ENCODE results near the gene BANP.

DNA sequence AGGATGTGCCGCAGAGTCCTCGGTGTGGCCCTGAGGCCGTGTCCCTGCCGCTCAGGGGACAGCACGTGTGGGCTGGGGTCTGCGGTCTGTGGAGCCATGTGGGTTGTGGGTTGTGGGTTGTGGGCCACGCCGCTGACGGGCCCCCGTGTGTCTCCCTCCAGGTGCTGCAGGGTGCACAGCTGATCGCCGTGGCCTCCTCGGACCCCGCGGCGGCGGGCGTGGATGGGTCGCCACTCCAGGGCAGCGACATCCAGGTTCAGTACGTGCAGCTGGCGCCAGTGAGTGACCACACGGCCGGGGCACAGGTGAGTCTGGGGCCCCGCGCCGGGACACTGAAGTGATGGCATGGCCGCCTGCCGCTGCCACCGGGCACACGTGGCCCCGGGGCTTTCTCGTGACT lies 120.7 kb downstream of the BANP start:
- TF ChIP-seq, protein P1, sequence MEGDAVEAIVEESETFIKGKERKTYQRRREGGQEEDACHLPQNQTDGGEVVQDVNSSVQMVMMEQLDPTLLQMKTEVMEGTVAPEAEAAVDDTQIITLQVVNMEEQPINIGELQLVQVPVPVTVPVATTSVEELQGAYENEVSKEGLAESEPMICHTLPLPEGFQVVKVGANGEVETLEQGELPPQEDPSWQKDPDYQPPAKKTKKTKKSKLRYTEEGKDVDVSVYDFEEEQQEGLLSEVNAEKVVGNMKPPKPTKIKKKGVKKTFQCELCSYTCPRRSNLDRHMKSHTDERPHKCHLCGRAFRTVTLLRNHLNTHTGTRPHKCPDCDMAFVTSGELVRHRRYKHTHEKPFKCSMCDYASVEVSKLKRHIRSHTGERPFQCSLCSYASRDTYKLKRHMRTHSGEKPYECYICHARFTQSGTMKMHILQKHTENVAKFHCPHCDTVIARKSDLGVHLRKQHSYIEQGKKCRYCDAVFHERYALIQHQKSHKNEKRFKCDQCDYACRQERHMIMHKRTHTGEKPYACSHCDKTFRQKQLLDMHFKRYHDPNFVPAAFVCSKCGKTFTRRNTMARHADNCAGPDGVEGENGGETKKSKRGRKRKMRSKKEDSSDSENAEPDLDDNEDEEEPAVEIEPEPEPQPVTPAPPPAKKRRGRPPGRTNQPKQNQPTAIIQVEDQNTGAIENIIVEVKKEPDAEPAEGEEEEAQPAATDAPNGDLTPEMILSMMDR (IDR thresholded peaks at IDR 0.05; ENCODE audit: low read length): no peak
- no peak for TF ChIP-seq EZH2 (IDR thresholded peaks at IDR 0.05; ENCODE audit: borderline replicate concordance, low read length)

Data from OCI-LY1 (cell line).